Parathyroid adenoma (tissue), 2 donors: ENCODE data around the gene CTXN3.

Experiments
- H2AFZ ChIP-seq: fragments of 300-600 bp; sonication (generic); one replicate; pipeline ENCODE4 v1.7.0; 2017; ENCODE audit warnings: antibody characterized with exemption, mild to moderate bottlenecking
- H3K27ac ChIP-seq: fragments of 300-600 bp; sonication (generic); one replicate; pipeline ENCODE4 v1.7.0; 2017
- H3K27me3 ChIP-seq: fragments of 300-600 bp; sonication (generic); one replicate; pipeline ENCODE4 v1.7.0; 2017; ENCODE audit warnings: low read length; ENCODE audit not compliant: control insufficient read depth, insufficient read depth
- H3K36me3 ChIP-seq: fragments of 300-600 bp; sonication (generic); one replicate; pipeline ENCODE4 v1.7.0; 2017; ENCODE audit warnings: low read length; ENCODE audit not compliant: control insufficient read depth, insufficient read depth
- H3K4me1 ChIP-seq: fragments of 300-600 bp; sonication (generic); one replicate; pipeline ENCODE4 v1.7.0; 2017; ENCODE audit warnings: control low read depth
- H3K4me2 ChIP-seq: fragments of 300-600 bp; sonication (generic); one replicate; pipeline ENCODE4 v1.7.0; 2017; ENCODE audit warnings: low read length
- H3K4me3 ChIP-seq: fragments of 300-600 bp; sonication (generic); one replicate; pipeline ENCODE4 v1.7.0; 2017; ENCODE audit warnings: low read depth, low read length
- H3K79me2 ChIP-seq: fragments of 300-600 bp; sonication (generic); one replicate; pipeline ENCODE4 v1.7.0; 2017; ENCODE audit warnings: control low read depth
- H3K9ac ChIP-seq: fragments of 300-600 bp; sonication (generic); one replicate; pipeline ENCODE4 v1.7.0; 2017; ENCODE audit warnings: mild to moderate bottlenecking
- H3K9me3 ChIP-seq: fragments of 300-600 bp; sonication (generic); one replicate; pipeline ENCODE4 v1.7.0; 2017; ENCODE audit warnings: low read length; ENCODE audit not compliant: control insufficient read depth
- TF ChIP-seq, protein P1 (sequence below): fragments of 300-600 bp; sonication (generic); IDR thresholded peaks from one replicate; pipeline ENCODE4 v1.7.0; 2017; ENCODE audit warnings: antibody characterized with exemption, mild to moderate bottlenecking
- donor health status: primary hyperparathyroidism.

The CTXN3 gene

DNA sequence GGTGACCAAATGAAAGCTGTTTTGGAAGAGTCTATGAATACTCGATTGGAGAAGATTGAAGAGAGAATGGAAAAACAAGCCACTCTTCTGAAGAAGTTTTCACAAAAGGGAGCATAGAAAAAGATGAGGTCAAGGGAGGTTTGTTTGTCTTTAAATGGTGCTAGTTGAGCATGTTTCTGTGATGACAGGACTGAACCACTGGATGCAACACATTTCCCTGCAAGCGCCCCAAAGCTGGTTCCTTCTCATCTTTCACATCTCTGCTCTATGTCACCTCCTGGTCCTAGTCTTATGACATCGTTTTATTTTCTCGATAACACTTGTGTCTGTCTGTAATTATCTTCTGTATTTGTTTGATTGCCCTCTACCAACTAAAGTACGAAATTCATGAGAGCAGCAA, 50.5 kb downstream of the CTXN3 start:
- H2AFZ ChIP-seq = no peak overlapping the region

GRCh38 chr5:127700237-127700766, 51.4 kb downstream of the CTXN3 start:
- no peaks in the 10 kb centered on the region for H3K27me3 ChIP-seq
- H3K27ac ChIP-seq = no peak overlapping the region
- no peaks in the 10 kb centered on the region for H3K36me3 ChIP-seq
- TF ChIP-seq, protein P1, sequence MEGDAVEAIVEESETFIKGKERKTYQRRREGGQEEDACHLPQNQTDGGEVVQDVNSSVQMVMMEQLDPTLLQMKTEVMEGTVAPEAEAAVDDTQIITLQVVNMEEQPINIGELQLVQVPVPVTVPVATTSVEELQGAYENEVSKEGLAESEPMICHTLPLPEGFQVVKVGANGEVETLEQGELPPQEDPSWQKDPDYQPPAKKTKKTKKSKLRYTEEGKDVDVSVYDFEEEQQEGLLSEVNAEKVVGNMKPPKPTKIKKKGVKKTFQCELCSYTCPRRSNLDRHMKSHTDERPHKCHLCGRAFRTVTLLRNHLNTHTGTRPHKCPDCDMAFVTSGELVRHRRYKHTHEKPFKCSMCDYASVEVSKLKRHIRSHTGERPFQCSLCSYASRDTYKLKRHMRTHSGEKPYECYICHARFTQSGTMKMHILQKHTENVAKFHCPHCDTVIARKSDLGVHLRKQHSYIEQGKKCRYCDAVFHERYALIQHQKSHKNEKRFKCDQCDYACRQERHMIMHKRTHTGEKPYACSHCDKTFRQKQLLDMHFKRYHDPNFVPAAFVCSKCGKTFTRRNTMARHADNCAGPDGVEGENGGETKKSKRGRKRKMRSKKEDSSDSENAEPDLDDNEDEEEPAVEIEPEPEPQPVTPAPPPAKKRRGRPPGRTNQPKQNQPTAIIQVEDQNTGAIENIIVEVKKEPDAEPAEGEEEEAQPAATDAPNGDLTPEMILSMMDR = no peak
- H3K79me2 ChIP-seq = no peaks in the 10 kb centered on the region
- H3K4me1 ChIP-seq = peaks cover 5% of the 10 kb centered on the region
- H3K9ac ChIP-seq = no peak overlapping the region
- no peak overlapping the region for H3K4me2 ChIP-seq
- no peak overlapping the region for H2AFZ ChIP-seq
- H3K4me3 ChIP-seq = no peak overlapping the region
- H3K9me3 ChIP-seq = no peaks in the 10 kb centered on the region

More for the DNA sequence above, 50.5 kb downstream of the CTXN3 start:
- H3K79me2 ChIP-seq = no peaks in the 10 kb centered on the region
- no peaks in the 10 kb centered on the region for H3K36me3 ChIP-seq
- TF ChIP-seq, protein P1 = no peak
- H3K4me1 ChIP-seq = peaks cover 5% of the 10 kb centered on the region
- no peak overlapping the region for H3K27ac ChIP-seq
- H3K9ac ChIP-seq = no peak overlapping the region
- H3K4me3 ChIP-seq = no peak overlapping the region
- H3K9me3 ChIP-seq = no peaks in the 10 kb centered on the region
- H3K4me2 ChIP-seq = no peak overlapping the region
- no peaks in the 10 kb centered on the region for H3K27me3 ChIP-seq

DNA sequence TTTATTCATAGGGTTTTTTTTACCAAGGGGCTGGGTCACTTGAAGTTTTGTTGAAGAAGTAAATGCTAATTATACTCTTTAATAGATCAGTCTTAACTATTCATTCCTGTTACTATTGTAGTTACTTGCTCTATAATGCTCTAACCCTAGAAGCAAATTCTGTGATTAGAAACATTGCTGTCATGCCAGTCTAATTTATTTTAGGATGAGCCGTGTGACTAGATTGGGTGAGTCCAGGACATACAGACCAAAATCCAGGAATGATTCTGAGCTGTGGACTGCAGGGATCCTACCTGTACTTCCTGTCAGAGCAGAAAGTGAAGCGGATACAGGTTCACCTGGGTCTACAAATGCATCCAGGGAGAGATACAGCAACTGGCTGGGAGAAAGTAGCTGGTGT, 53.6 kb downstream of the CTXN3 start:
- Histone ChIP-seq H3K79me2 (no peaks in the 10 kb centered on the region), H3K9me3 (no peaks in the 10 kb centered on the region), H2AFZ (no peak overlapping the region), H3K36me3 (no peaks in the 10 kb centered on the region), H3K4me1 (peaks cover 5% of the 10 kb centered on the region), H3K9ac (no peak overlapping the region), H3K4me3 (no peak overlapping the region), H3K4me2 (no peak overlapping the region), H3K27me3 (no peaks in the 10 kb centered on the region), H3K27ac (no peak overlapping the region)
- TF ChIP-seq, protein P1 = no peak

DNA sequence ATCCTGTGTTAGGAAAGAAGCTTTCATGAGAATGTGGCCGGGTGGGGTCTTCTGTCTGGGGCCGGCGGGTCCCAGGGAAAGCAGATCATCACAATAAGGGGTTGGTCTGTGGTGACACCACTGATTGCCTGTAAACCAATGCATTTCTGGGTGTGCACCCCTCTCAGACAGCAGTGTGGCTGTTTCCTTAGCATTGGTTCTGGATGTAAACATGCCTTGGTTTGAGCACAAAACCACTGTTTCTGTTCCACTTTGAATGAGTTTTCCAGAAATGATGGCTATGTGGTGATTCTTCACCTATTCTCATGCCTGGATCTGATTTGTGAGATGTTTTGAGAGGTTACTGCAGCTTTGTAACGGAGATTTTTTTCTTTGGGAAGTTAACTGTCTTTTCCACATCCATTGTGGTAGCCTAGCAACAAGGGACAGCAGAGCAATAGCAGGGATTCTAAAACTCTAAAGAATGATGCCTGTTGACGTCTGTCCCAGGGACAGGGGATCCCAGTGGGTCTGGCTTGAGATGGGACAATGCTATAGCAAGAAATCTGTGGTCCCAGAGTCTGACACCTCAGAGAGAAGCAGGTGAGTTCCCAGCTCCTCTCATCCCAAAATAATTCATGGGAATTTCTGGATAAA, 54.2 kb downstream of the CTXN3 start, which contains the start of gene CCDC192:
Gene CCDC192 (plus strand): TSS at position 466 of the 636 bp plus-strand sequence. CDS start 55 bp downstream, at position 521.
- H3K27me3 ChIP-seq = no peaks in the 10 kb centered on the region
- no peak within 1 kb of the TSS for H3K4me3 ChIP-seq
- H3K36me3 ChIP-seq = no peaks in the 10 kb centered on the region
- H2AFZ ChIP-seq = no peak within 1 kb of the TSS
- H3K9me3 ChIP-seq = no peaks in the 10 kb centered on the region
- TF ChIP-seq, protein P1 = no peak
- H3K4me1 ChIP-seq = peaks cover 3% of the 10 kb centered on the region
- no peak within 1 kb of the TSS for H3K4me2 ChIP-seq
- H3K79me2 ChIP-seq = no peaks in the 10 kb centered on the region
- H3K27ac ChIP-seq = no peak within 1 kb of the TSS
- H3K9ac ChIP-seq = no peak within 1 kb of the TSS
